Osteoblast (primary cell): ENCODE data around the gene OGDHL. TPM values are rescaled to one million over a fixed set of nuclear protein-coding genes. Genes with fewer than 3 reads are reported as not detected.
"Not testable (repeated sequence)": the region's sequence is repeated elsewhere in the genome, so short reads cannot be mapped to it uniquely, and the experiment has no call there.

ENCODE experiments used
- DNase-seq: peaks from one replicate; pipeline ENCODE4 v3.0.0; 2011; ENCODE audit warnings: low spot score, mixed read lengths; ENCODE audit not compliant: insufficient read length; ENCODE audit errors: missing footprints
- H2AFZ ChIP-seq: 2 replicates; pipeline ENCODE4 v1.6.0; 2011; ENCODE audit warnings: mild to moderate bottlenecking, low read length
- H3K27ac ChIP-seq: 2 replicates; pipeline ENCODE4 v1.5.1; 2011; ENCODE audit warnings: mild to moderate bottlenecking, low read depth, low read length, moderate library complexity
- H3K27me3 ChIP-seq: 2 replicates; pipeline ENCODE4 v1.6.0; 2012; ENCODE audit warnings: mild to moderate bottlenecking, control low read depth, inconsistent platforms, low read length, moderate library complexity; ENCODE audit not compliant: insufficient read depth
- H3K36me3 ChIP-seq: 2 replicates; pipeline ENCODE4 v1.5.1; 2011; ENCODE audit warnings: mild to moderate bottlenecking, low read length, control low read depth, moderate library complexity; ENCODE audit not compliant: insufficient read depth
- H3K4me1 ChIP-seq: 2 replicates; pipeline ENCODE4 v1.5.1; 2011; ENCODE audit warnings: mild to moderate bottlenecking, low read length, control low read depth, moderate library complexity; ENCODE audit not compliant: insufficient read depth
- H3K4me2 ChIP-seq: 2 replicates; pipeline ENCODE4 v1.6.0; 2011; ENCODE audit warnings: mild to moderate bottlenecking, low read length; ENCODE audit not compliant: insufficient read depth
- H3K4me3 ChIP-seq: fragments of 200-600 bp; sonication (generic); 3 replicates; pipeline ENCODE4 v1.5.1; 2012; ENCODE audit warnings: mild to moderate bottlenecking, low read length, inconsistent platforms; ENCODE audit not compliant: insufficient read depth
- H3K79me2 ChIP-seq: 2 replicates; pipeline ENCODE4 v1.6.0; 2012; ENCODE audit warnings: mild to moderate bottlenecking, low read length, control low read depth, inconsistent platforms; ENCODE audit not compliant: insufficient read depth
- H3K9me3 ChIP-seq: 2 replicates; pipeline ENCODE4 v1.5.1; 2011; ENCODE audit warnings: low read depth, low read length, control low read depth
- H4K20me1 ChIP-seq: 2 replicates; pipeline ENCODE4 v1.6.0; 2012; ENCODE audit warnings: mild to moderate bottlenecking, low read length, control low read depth; ENCODE audit not compliant: insufficient read depth
- CTCF ChIP-seq: IDR thresholded peaks from 2 replicates; pipeline ENCODE4 v1.5.1; 2011; ENCODE audit warnings: mild to moderate bottlenecking, low read depth, low read length, moderate library complexity; ENCODE audit errors: extremely low read depth
- total RNA-seq: library from RNA; depleted of rRNA; stranded (reverse); fragments of >200 nt; gene quantifications from 2 replicates; pipeline ENCODE4 v1.2.3, GENCODE V29; 2012

The OGDHL gene
- total RNA-seq, 1 donor: 0.36 TPM

DNA sequence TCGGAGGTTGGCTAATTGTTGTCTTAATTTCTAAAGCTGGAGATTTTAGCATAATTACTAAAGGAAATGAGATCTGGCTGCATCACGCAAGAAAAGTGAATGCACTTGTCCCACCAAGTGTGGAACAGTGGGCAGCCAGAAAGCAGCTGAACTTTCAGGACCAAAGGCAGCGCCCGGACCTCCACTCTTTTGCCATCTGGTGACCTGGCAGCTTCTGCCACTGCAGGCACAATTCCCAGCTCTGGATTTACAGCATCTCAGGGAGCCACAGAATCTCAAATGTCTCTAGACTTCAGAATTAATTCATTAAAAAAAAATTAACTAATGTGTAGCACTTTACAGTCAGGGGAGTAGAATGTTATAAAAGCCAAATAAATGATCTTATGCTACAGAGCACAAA, 14.7 kb upstream of the OGDHL start:
- H2AFZ ChIP-seq: no peak overlapping the region
- no peak for TF ChIP-seq CTCF
- no peaks in the 10 kb centered on the region for H4K20me1 ChIP-seq
- no peak overlapping the region for H3K27ac ChIP-seq
- no peaks in the 10 kb centered on the region for H3K9me3 ChIP-seq
- H3K27me3 ChIP-seq: peaks cover 3% of the 10 kb centered on the region
- H3K36me3 ChIP-seq: no peaks in the 10 kb centered on the region
- DNase-seq: no peak
- H3K4me2 ChIP-seq: no peak overlapping the region
- H3K79me2 ChIP-seq: no peaks in the 10 kb centered on the region
- no peak overlapping the region for H3K4me3 ChIP-seq
- no peaks in the 10 kb centered on the region for H3K4me1 ChIP-seq

- Histone ChIP-seq H3K79me2 (no peaks in the 10 kb centered on the region), H2AFZ (no peak overlapping the region), H3K9me3 (no peaks in the 10 kb centered on the region), H3K4me1 (no peaks in the 10 kb centered on the region), H4K20me1 (no peaks in the 10 kb centered on the region), H3K36me3 (no peaks in the 10 kb centered on the region), H3K4me2 (no peak overlapping the region), H3K27ac (no peak overlapping the region), H3K4me3 (no peak overlapping the region), H3K27me3 (peaks cover 7% of the 10 kb centered on the region)
- TF ChIP-seq CTCF: no peak
- DNase-seq: no peak
Observed at GRCh38 chr10:49775014-49775413, 12.9 kb upstream of the OGDHL start.

DNA sequence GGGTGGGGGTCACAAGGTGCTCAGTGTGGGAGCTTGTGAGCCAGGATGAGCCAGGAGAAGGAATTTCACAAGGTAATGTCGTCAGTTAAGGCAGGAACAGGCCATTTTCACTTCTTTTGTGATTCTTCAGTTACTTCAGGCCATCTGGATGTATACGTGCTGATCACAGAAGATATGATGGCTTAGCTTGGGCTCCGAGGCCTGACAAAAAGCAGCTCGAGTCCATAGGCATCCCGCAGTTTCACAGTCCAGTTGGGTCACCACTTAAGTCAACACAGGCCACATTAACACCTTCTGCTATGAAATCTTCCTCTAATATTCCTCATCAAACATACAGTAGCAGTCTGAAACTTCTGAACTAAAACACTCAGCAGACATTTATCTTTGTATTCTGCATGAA, 10.8 kb upstream of the OGDHL start:
- not testable (repeated sequence) for H3K9me3 ChIP-seq, H3K4me1 ChIP-seq, H3K79me2 ChIP-seq, H3K4me2 ChIP-seq, H4K20me1 ChIP-seq, H2AFZ ChIP-seq, H3K27ac ChIP-seq, H3K4me3 ChIP-seq, DNase-seq, H3K36me3 ChIP-seq
- H3K27me3 ChIP-seq: peaks cover 23% of the 10 kb centered on the region

DNA sequence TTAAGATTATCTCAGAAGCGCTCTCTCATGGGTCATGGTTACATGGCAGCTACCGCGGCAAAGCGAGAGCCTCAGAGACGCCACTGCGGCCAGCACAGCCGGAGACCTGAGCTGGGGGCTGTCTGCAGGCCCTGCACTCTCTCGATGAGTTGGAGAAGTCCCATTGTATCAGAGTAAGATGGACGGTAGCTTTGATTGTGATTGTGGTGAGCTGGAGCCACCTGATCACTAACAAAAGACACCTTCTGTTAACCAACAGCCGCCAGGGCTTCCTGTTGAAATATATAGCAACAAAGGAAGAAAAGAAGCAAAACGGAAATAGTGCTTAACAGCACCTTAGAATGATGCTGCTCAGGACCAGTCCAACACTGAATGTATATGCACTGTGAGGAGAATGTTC, 8.9 kb upstream of the OGDHL start:
- H3K9me3 ChIP-seq, H3K4me1 ChIP-seq, H3K4me3 ChIP-seq, H2AFZ ChIP-seq, H3K4me2 ChIP-seq, H3K79me2 ChIP-seq, H3K36me3 ChIP-seq, H4K20me1 ChIP-seq, H3K27ac ChIP-seq, DNase-seq: not testable (repeated sequence)
- H3K27me3 ChIP-seq: peaks cover 30% of the 10 kb centered on the region

GRCh38 chr10:49769692-49770091, 7.6 kb upstream of the OGDHL start:
- no peaks in the 10 kb centered on the region for H3K9me3 ChIP-seq
- TF ChIP-seq CTCF: no peak
- H3K4me3 ChIP-seq: no peak overlapping the region
- no peaks in the 10 kb centered on the region for H4K20me1 ChIP-seq
- no peaks in the 10 kb centered on the region for H3K4me1 ChIP-seq
- H2AFZ ChIP-seq: no peak overlapping the region
- H3K27ac ChIP-seq: no peak overlapping the region
- no peak for DNase-seq
- H3K79me2 ChIP-seq: no peaks in the 10 kb centered on the region
- H3K27me3 ChIP-seq: peaks cover 28% of the 10 kb centered on the region
- no peaks in the 10 kb centered on the region for H3K36me3 ChIP-seq
- H3K4me2 ChIP-seq: no peak overlapping the region
